ENCODE data around the gene KCNH6.

- no peak for TF ChIP-seq E2F1 (CRISPR knock-in tag; IDR thresholded peaks at IDR 0.05)
- TF ChIP-seq BRD4 (IDR thresholded peaks at IDR 0.05): no peak
- TF ChIP-seq YY1 (IDR thresholded peaks at IDR 0.05; ENCODE audit: borderline replicate concordance in 1 of 3, control insufficient read depth in 1 of 3, extremely low read depth in 1 of 3, insufficient read depth in 3 of 3, insufficient read length in 1 of 3, insufficient replicate concordance in 2 of 3, low read depth in 1 of 3, low read length in 2 of 3): no peak
- TF ChIP-seq TAF1 (IDR thresholded peaks at IDR 0.05; ENCODE audit: control insufficient read depth, extremely low read depth, insufficient read depth, low read length, severe bottlenecking): no peak
- no peak for TF ChIP-seq ZNF274 (IDR thresholded peaks at IDR 0.05; ENCODE audit: borderline replicate concordance, low read depth, low read length)
- no peak for TF ChIP-seq ZNF561 (CRISPR knock-in tag; conservative IDR thresholded peaks at IDR 0.05)
- no peak for TF ChIP-seq POLR2A (conservative IDR thresholded peaks at IDR 0.05)
- TF ChIP-seq BRF1 (IDR thresholded peaks at IDR 0.05; ENCODE audit: borderline replicate concordance, extremely low read depth, insufficient read length): no peak
- no peak for TF ChIP-seq CHAMP1 (IDR thresholded peaks at IDR 0.05)
- TF ChIP-seq FOXA1 (IDR thresholded peaks at IDR 0.05; ENCODE audit: borderline replicate concordance): no peak
- no peak for TF ChIP-seq MTA3 (IDR thresholded peaks at IDR 0.05; ENCODE audit: borderline replicate concordance)
- TF ChIP-seq TBP (optimal IDR thresholded peaks at IDR 0.05; ENCODE audit: low read depth, low read length): no peak
- no peak for TF ChIP-seq ZBTB2 (IDR thresholded peaks at IDR 0.05)
- TF ChIP-seq SNAPC5 (CRISPR knock-in tag; IDR thresholded peaks at IDR 0.05): no peak
These were observed 8.7 kb upstream of the KCNH6 start for GRCh38 chr17:63514477-63514876.
